Activated T-helper 17 cell treated with anti-CD3 and anti-CD28 coated beads, Interleukin-2, amount 50 U/mL, for 72 hours (primary cell): Measurements from ENCODE around the gene CBFA2T2. TPM values are rescaled to one million over a fixed set of nuclear protein-coding genes. Genes with fewer than 3 reads are reported as not detected.

Experiments used
- ATAC-seq: fragments of 150-1000 bp; cut with Tn5 transposase; replicated peaks from 2 replicates; pipeline ENCODE4 v1.10.0; 2021; ENCODE audit warnings: mild to moderate bottlenecking, moderate library complexity
- H3K27ac Mint-ChIP-seq: one replicate; pipeline ENCODE4 v1.8.0; 2022; ENCODE audit warnings: mixed read lengths
- H3K27me3 Mint-ChIP-seq: one replicate; pipeline ENCODE4 v1.8.0; 2022; ENCODE audit warnings: mixed read lengths
- H3K36me3 Mint-ChIP-seq: one replicate; pipeline ENCODE4 v1.8.0; 2022; ENCODE audit warnings: low read depth, mild to moderate bottlenecking, mixed read lengths
- H3K4me1 Mint-ChIP-seq: one replicate; pipeline ENCODE4 v1.8.0; 2022; ENCODE audit warnings: mixed read lengths
- H3K4me3 Mint-ChIP-seq: one replicate; pipeline ENCODE4 v1.8.0; 2022; ENCODE audit warnings: mild to moderate bottlenecking, mixed read lengths
- H3K9me3 Mint-ChIP-seq: one replicate; pipeline ENCODE4 v1.8.0; 2022; ENCODE audit warnings: mixed read lengths
- total RNA-seq, 2 donors: library from RNA; stranded (reverse); gene quantifications; one replicate each; pipeline ENCODE4 v1.2.3, GENCODE V29; 2022

CBFA2T2 gene
- total RNA-seq, 2 donors from 2014 or later: 14.5 to 25.6 TPM

GRCh38 chr20:33655164-33655563 lies 165.3 kb downstream of the CBFA2T2 start:
- no peak overlapping the region for H3K4me3 Mint-ChIP-seq
- H3K27ac Mint-ChIP-seq: peak overlapping the region; percentile 50
- no peaks in the 10 kb centered on the region for H3K36me3 Mint-ChIP-seq
- no peaks in the 10 kb centered on the region for H3K9me3 Mint-ChIP-seq
- H3K4me1 Mint-ChIP-seq: no peaks in the 10 kb centered on the region
- ATAC-seq: no peak
- H3K27me3 Mint-ChIP-seq: no peaks in the 10 kb centered on the region

DNA sequence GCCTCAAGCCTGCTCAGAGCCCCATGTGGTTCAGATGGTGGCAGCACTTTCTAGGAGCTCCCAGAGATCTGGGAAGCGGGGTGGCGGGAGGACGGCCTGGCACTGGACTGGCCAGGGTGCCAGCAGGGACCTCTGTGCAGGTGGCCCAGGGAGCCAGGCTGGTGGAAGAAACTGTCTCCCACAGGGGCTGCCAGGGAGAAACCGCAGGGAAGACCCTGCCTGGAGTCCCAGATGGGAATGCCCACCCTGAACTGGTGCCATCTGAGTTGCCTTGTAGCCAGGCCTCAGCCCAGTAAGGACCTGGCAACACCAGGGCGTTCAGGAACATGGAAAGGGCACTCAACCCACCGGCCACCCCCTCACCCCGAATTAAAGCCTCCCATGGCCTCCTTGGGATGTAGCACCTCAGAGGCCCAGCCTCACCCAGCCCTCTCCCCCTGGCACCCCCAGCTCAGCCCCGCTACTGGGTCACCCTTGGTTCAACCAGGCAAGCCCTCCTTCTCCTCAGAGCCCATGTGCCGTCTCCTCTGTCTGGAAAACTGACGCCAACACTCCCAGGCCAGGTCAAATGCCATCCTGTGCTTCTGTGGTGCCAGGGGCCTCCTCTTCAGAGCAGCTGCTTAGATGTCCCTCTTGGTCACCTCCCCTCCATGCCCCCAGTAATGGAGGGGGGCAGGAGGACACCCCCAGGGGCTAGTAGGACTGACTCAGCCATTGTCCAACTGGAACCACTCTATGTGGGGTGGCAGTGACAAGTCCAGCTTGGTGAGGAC lies 166.3 kb downstream of the CBFA2T2 start:
- Mint-ChIP-seq H3K36me3 (no peaks in the 10 kb centered on the region), H3K4me1 (no peaks in the 10 kb centered on the region), H3K27me3 (no peaks in the 10 kb centered on the region), H3K4me3 (no peak overlapping the region), H3K9me3 (no peaks in the 10 kb centered on the region), H3K27ac (no peak overlapping the region)
- no peak for ATAC-seq

- ATAC-seq: no peak
- H3K9me3 Mint-ChIP-seq: no peaks in the 10 kb centered on the region
- H3K4me1 Mint-ChIP-seq: no peaks in the 10 kb centered on the region
- no peak overlapping the region for H3K4me3 Mint-ChIP-seq
- H3K27ac Mint-ChIP-seq: no peak overlapping the region
- H3K27me3 Mint-ChIP-seq: no peaks in the 10 kb centered on the region
- no peaks in the 10 kb centered on the region for H3K36me3 Mint-ChIP-seq
Observed at GRCh38 chr20:33656783-33657703, 167.1 kb downstream of the CBFA2T2 start.

- no peak overlapping the region for H3K4me3 Mint-ChIP-seq
- no peak for ATAC-seq
- H3K36me3 Mint-ChIP-seq: no peaks in the 10 kb centered on the region
Observed at GRCh38 chr20:33657704-33658095, 167.8 kb downstream of the CBFA2T2 start.

GRCh38 chr20:33658510-33658909 lies 168.6 kb downstream of the CBFA2T2 start:
- H3K9me3 Mint-ChIP-seq: no peaks in the 10 kb centered on the region
- H3K27me3 Mint-ChIP-seq: no peaks in the 10 kb centered on the region
- no peaks in the 10 kb centered on the region for H3K36me3 Mint-ChIP-seq
- ATAC-seq: no peak
- no peak overlapping the region for H3K4me3 Mint-ChIP-seq
- H3K4me1 Mint-ChIP-seq: peaks cover 5% of the 10 kb centered on the region
- no peak overlapping the region for H3K27ac Mint-ChIP-seq

More at GRCh38 chr20:33657704-33658095, 167.8 kb downstream of the CBFA2T2 start:
- H3K4me1 Mint-ChIP-seq: peaks cover 2% of the 10 kb centered on the region
- no peaks in the 10 kb centered on the region for H3K9me3 Mint-ChIP-seq
- H3K27me3 Mint-ChIP-seq: no peaks in the 10 kb centered on the region
- H3K27ac Mint-ChIP-seq: no peak overlapping the region

DNA sequence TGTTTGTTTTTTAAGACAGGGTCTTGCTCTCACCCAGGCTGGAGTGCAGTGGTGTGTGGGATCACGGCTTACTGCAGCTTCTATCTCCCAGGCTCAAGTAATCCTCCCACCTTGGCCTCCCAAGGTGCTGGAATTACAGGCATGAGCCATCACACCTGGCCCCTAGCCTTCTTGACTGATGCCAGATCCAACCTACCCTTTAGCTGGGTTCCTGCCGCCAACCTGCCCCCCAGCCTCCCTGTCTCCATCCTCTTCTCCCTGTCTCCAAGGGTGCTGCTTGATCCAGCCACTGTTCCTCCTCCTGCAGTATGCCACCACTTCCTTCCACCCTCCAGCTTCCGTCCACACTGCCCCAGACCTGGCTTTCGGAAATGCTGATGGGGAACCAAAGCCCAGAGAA lies 169.0 kb downstream of the CBFA2T2 start:
- H3K27ac Mint-ChIP-seq: no peak overlapping the region
- no peaks in the 10 kb centered on the region for H3K27me3 Mint-ChIP-seq
- no peaks in the 10 kb centered on the region for H3K9me3 Mint-ChIP-seq
- peaks cover 5% of the 10 kb centered on the region for H3K4me1 Mint-ChIP-seq
- H3K4me3 Mint-ChIP-seq: no peak overlapping the region
- ATAC-seq: no peak
- no peaks in the 10 kb centered on the region for H3K36me3 Mint-ChIP-seq

GRCh38 chr20:33659341-33660034 lies 169.6 kb downstream of the CBFA2T2 start:
- H3K9me3 Mint-ChIP-seq: no peaks in the 10 kb centered on the region
- no peak for ATAC-seq
- H3K27me3 Mint-ChIP-seq: no peaks in the 10 kb centered on the region
- peaks cover 9% of the 10 kb centered on the region for H3K4me1 Mint-ChIP-seq
- H3K27ac Mint-ChIP-seq: no peak overlapping the region
- H3K4me3 Mint-ChIP-seq: no peak overlapping the region
- H3K36me3 Mint-ChIP-seq: no peaks in the 10 kb centered on the region

DNA sequence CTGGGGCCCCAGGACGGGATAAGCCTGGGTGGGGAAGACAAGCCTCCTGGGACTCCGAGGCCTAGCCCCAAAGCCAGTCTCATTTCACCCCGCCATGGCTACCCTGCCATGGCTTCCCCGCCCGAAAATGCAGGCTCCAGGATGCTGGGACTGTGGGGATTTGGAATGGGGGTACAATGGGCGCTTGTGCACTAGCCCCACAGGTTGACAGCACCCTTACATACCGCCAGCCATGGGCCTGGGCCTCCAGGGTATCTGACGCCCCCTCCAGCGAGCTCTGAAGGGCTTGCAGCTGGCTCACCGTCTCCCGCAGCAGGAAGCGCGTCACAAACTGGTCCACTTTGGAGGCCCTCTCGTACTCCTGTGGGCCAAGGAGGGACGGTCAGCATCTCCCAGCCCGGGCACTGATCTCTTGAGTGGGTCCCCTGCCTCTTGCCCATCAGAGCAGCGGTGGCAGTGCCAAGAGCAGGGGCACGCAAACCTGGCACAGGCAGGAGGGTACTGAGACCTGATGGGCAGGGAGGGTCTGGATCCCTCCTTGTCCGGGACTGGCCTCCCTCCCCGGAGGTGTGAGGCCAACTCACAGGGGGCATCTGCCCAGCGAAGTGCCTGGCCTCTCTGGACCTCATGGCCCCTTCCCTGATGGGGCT lies 170.3 kb downstream of the CBFA2T2 start:
- H3K36me3 Mint-ChIP-seq: no peaks in the 10 kb centered on the region
- no peaks in the 10 kb centered on the region for H3K27me3 Mint-ChIP-seq
- no peak overlapping the region for H3K27ac Mint-ChIP-seq
- no peaks in the 10 kb centered on the region for H3K9me3 Mint-ChIP-seq
- H3K4me1 Mint-ChIP-seq: peaks cover 16% of the 10 kb centered on the region
- H3K4me3 Mint-ChIP-seq: no peak overlapping the region
- no peak for ATAC-seq

DNA sequence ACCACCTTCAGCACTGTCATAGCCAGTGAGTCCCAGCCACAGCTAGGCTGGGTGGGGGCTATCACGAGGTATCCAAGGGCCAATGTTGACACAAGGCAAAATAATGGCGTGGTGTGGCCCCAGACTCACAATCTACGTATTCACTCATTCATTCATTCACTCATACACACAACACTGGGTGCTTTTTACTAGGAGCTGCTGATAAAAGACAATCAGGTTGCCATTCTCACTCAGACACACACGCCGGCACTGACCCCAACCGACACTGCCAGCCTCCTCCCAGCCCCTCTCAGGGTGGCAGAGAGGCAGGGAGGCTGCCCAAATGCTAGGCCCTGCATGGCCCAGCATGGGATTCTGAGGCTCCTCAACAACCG lies 170.8 kb downstream of the CBFA2T2 start:
- Mint-ChIP-seq H3K36me3 (no peaks in the 10 kb centered on the region), H3K4me3 (no peak overlapping the region), H3K27ac (no peak overlapping the region), H3K9me3 (no peaks in the 10 kb centered on the region), H3K27me3 (no peaks in the 10 kb centered on the region), H3K4me1 (peaks cover 16% of the 10 kb centered on the region)
- ATAC-seq: no peak

- H3K27me3 Mint-ChIP-seq: no peaks in the 10 kb centered on the region
Observed at GRCh38 chr20:33662172-33662571, 172.3 kb downstream of the CBFA2T2 start, which contains the start of gene C20orf144. Gene C20orf144, plus strand, starts transcription at chr20:33662327. Its CDS starts 19 bp downstream, at chr20:33662346.

GRCh38 chr20:33663161-33664084 lies 173.5 kb downstream of the CBFA2T2 start:
- H3K4me3 Mint-ChIP-seq: peak overlapping the region; percentile 96
- no peaks in the 10 kb centered on the region for H3K27me3 Mint-ChIP-seq
- no peaks in the 10 kb centered on the region for H3K9me3 Mint-ChIP-seq
- peaks cover 21% of the 10 kb centered on the region for H3K4me1 Mint-ChIP-seq
- peaks cover 6% of the 10 kb centered on the region for H3K36me3 Mint-ChIP-seq
- H3K27ac Mint-ChIP-seq: peak overlapping the region; percentile 95
- ATAC-seq: peak; percentile 65

More at GRCh38 chr20:33662172-33662571, 172.3 kb downstream of the CBFA2T2 start, which contains the start of gene C20orf144:
- Mint-ChIP-seq H3K27ac (peak within 1 kb of the TSS; percentile 80), H3K36me3 (peaks cover 6% of the 10 kb centered on the region), H3K4me1 (peaks cover 21% of the 10 kb centered on the region), H3K9me3 (no peaks in the 10 kb centered on the region), H3K4me3 (peak within 1 kb of the TSS; percentile 96)
- ATAC-seq: no peak

DNA sequence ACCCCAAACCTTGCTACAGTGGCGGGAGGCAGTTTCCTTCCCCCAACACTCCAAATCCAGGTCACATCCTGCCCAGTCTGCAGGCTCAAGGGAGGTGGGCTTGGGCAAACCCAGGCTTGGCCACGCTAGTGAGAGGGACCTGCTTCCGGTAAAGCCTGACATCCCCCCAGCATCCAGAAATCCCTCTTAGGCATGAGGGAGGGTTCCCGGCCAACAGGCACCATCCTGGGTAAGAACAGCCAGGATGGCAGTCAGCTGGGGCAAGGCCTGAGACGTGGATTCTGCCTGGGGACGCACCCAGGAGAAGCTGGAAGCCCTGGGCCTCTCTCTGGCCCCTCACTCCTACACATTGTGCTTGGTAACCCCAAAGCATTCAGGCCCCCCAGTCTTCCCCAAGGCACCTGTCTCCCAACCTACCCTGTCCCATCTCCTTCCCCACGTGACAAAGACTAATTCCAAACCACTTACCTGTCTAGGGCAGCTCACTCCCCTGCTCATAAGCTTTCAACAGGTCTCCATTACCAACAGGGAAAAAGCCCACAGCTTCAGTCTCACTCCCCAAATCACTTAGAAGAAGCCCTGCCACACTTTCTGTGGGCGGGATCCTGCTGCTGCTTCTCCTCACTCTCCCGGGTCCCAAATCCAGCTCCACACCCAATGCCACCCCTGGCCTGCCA lies 174.3 kb downstream of the CBFA2T2 start:
- no peaks in the 10 kb centered on the region for H3K9me3 Mint-ChIP-seq
- peaks cover 21% of the 10 kb centered on the region for H3K4me1 Mint-ChIP-seq
- H3K36me3 Mint-ChIP-seq: peaks cover 6% of the 10 kb centered on the region
- H3K27me3 Mint-ChIP-seq: no peaks in the 10 kb centered on the region
- ATAC-seq: no peak
- H3K27ac Mint-ChIP-seq: peak overlapping the region; percentile 95
- H3K4me3 Mint-ChIP-seq: peak overlapping the region; percentile 96

GRCh38 chr20:33664762-33665144 lies 174.9 kb downstream of the CBFA2T2 start:
- Mint-ChIP-seq H3K9me3 (no peaks in the 10 kb centered on the region), H3K27ac (peak overlapping the region; percentile 95), H3K4me1 (peaks cover 22% of the 10 kb centered on the region), H3K27me3 (no peaks in the 10 kb centered on the region), H3K36me3 (peaks cover 6% of the 10 kb centered on the region), H3K4me3 (peak overlapping the region; percentile 96)
- ATAC-seq: no peak
